Skeletal muscle satellite cell (primary cell): ENCODE data around the gene CRB3.

Experiments used
- H3K27me3 ChIP-seq: 2 replicates; pipeline ENCODE4 v1.7.0; 2013; ENCODE audit warnings: low read length; ENCODE audit not compliant: control insufficient read depth, insufficient read depth
- H3K36me3 ChIP-seq: 2 replicates; pipeline ENCODE4 v1.7.0; 2013; ENCODE audit warnings: mild to moderate bottlenecking, control low read depth, low read length; ENCODE audit not compliant: insufficient read depth
- H3K4me1 ChIP-seq: 2 replicates; pipeline ENCODE4 v1.7.0; 2013; ENCODE audit warnings: low read length; ENCODE audit not compliant: control insufficient read depth, insufficient read depth
- H3K4me2 ChIP-seq: 2 replicates; pipeline ENCODE4 v1.7.0; 2013; ENCODE audit warnings: mild to moderate bottlenecking, low read length
- H3K4me3 ChIP-seq: 2 replicates; pipeline ENCODE4 v1.7.0; 2013; ENCODE audit warnings: low read length
- H3K9ac ChIP-seq: 2 replicates; pipeline ENCODE4 v1.7.0; 2013; ENCODE audit warnings: mild to moderate bottlenecking, low read depth, low read length, moderate library complexity
- H3K9me3 ChIP-seq: replicated peaks from 2 replicates; pipeline ENCODE4 v1.7.0; 2013; ENCODE audit warnings: mild to moderate bottlenecking, control low read depth, low read length

The CRB3 gene

DNA sequence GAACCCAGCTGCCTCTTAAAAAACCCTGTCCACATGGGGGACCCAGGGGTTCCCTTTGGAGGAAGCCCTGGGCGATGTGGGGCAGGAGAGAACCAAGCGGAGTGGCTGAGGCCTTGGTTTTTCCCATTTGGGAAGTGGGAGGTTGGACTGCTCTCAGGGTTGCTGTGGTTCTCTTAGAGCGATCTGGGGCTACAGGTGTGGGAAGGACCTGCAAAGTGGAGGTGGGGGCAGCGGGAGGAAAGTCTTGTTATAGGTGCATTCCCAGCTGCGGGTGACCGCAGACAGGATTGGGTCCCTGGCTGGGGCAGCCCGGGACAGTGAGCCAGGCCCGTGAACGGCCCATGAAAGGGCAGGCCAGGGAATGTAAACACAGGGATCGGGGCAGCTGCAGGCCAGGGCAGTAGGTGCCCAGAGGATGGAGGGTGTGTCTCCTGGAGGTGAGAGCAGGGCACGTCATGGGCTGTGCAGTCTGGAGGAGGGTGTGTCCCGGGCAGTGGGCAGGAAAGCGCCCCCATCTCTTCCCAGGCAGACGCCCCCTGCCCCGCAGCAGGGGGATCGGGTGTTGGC lies 5.3 kb upstream of the CRB3 start:
- H3K9ac ChIP-seq = no peak overlapping the region
- H3K27me3 ChIP-seq = peaks cover 11% of the 10 kb centered on the region
- peaks cover 5% of the 10 kb centered on the region for H3K4me1 ChIP-seq
- H3K4me3 ChIP-seq = peak overlapping the region; percentile 74
- peak overlapping the region; percentile 80 for H3K4me2 ChIP-seq
- H3K36me3 ChIP-seq = no peaks in the 10 kb centered on the region
- no peaks in the 10 kb centered on the region for H3K9me3 ChIP-seq

GRCh38 chr19:6459262-6460098 lies 4.6 kb upstream of the CRB3 start, which contains the start of gene SLC25A23:
Gene SLC25A23, minus strand, starts transcription at chr19:6459792. Its CDS starts 164 bp downstream, at chr19:6459628.
- Histone ChIP-seq H3K9me3 (no peaks in the 10 kb centered on the region), H3K4me1 (peaks cover 5% of the 10 kb centered on the region), H3K9ac (peak within 1 kb of the TSS; percentile 30), H3K4me3 (peak within 1 kb of the TSS; percentile 74), H3K36me3 (no peaks in the 10 kb centered on the region), H3K27me3 (peaks cover 17% of the 10 kb centered on the region), H3K4me2 (peak within 1 kb of the TSS; percentile 80)

- Histone ChIP-seq H3K9me3 (no peaks in the 10 kb centered on the region), H3K27me3 (peaks cover 25% of the 10 kb centered on the region), H3K4me3 (peak overlapping the region; percentile 74), H3K4me1 (peaks cover 5% of the 10 kb centered on the region), H3K36me3 (no peaks in the 10 kb centered on the region), H3K9ac (peak overlapping the region; percentile 30), H3K4me2 (peak overlapping the region; percentile 80)
Observed at GRCh38 chr19:6460099-6460884, 3.8 kb upstream of the CRB3 start.

DNA sequence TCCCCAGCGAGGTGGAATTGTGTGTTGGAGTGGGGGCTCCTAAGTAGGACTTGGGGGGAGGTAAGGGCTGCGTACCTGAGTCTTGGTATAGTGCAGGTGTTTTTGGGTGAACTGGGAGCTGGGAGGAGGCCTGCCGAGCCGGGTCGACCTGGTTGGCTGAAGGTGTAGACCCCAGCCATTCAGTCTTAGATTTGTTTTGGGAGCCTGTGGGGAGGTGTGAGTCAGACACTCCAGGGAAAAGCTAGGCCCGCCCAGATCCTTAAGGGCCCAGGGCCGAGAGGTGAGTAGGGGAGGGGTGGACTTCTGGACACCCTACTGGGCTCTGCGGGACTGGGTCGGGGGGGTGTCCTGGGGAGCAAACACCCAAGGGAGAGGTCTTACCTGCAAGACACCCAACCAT lies 935 bp downstream of the CRB3 start:
- Histone ChIP-seq H3K27me3 (peaks cover 32% of the 10 kb centered on the region), H3K4me3 (no peak overlapping the region), H3K4me1 (peaks cover 5% of the 10 kb centered on the region), H3K9me3 (no peaks in the 10 kb centered on the region), H3K4me2 (no peak overlapping the region), H3K9ac (no peak overlapping the region), H3K36me3 (no peaks in the 10 kb centered on the region)

DNA sequence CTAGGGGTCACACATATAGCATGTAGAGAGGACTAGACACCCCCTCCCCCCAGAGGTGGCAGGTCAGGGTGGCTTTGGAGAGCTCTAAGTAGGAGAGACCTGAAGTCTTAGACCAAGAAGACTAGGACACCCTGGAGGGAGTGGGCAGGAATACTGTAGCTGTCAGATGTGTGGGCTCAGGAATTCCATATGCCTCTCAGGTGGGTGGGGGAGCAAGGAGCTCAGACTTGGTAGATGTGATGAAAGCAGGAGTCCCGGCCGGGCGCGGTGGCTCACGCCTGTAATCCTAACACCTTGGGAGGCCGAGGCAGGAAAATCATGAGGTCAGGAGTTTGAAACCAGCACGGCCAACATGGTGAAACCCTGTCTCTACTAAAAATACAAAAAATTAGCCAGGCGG lies 1.6 kb downstream of the CRB3 start:
- no peak overlapping the region for H3K9ac ChIP-seq
- no peaks in the 10 kb centered on the region for H3K36me3 ChIP-seq
- H3K4me2 ChIP-seq = no peak overlapping the region
- peaks cover 32% of the 10 kb centered on the region for H3K27me3 ChIP-seq
- H3K4me1 ChIP-seq = peaks cover under 1% of the 10 kb centered on the region
- no peak overlapping the region for H3K4me3 ChIP-seq
- H3K9me3 ChIP-seq = no peaks in the 10 kb centered on the region

DNA sequence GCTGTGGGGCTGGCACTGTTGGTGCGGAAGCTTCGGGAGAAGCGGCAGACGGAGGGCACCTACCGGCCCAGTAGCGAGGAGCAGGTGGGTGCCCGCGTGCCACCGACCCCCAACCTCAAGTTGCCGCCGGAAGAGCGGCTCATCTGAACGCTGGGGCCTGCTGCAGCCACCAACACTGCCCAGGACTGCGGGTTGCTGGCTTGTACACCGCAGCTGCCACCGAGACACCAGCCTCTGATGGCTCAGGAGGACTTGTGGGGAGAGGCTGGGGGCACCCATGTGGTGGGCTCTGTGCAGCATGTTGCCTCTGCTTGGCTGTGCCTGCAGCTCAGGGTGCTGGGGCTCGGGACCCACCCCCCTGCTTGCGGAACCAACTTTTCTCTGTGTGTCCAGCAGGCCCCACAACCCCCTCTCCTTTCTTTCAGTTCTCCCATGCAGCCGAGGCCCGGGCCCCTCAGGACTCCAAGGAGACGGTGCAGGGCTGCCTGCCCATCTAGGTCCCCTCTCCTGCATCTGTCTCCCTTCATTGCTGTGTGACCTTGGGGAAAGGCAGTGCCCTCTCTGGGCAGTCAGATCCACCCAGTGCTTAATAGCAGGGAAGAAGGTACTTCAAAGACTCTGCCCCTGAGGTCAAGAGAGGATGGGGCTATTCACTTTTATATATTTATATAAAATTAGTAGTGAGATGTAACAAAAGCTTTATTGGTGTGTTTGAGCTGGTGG lies 2.6 kb downstream of the CRB3 start:
- Histone ChIP-seq H3K4me2 (no peak overlapping the region), H3K4me3 (no peak overlapping the region), H3K4me1 (no peaks in the 10 kb centered on the region), H3K36me3 (no peaks in the 10 kb centered on the region), H3K9me3 (no peaks in the 10 kb centered on the region), H3K9ac (no peak overlapping the region), H3K27me3 (peaks cover 32% of the 10 kb centered on the region)

DNA sequence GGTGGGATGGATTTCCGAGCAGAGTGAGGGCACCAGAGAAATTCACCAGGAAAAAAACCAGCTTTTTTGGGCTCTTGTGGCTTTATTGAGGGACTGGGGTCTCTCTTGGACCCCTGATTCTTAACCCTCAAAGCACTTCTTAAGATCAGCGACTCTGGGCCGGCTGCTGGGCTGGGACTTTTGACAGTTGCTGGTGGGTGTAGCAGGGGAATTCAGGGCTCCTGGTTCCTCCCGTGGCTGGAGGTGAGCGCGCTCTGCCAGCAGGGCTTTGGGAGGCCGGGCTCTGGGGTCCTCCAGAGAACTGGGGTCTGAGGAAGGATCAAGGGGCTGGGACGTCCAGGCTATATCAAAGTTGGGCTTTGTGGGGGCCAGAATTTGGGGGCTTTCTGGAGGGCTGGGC lies 3.3 kb downstream of the CRB3 start:
- Histone ChIP-seq H3K4me2 (no peak overlapping the region), H3K36me3 (no peaks in the 10 kb centered on the region), H3K9ac (no peak overlapping the region), H3K4me1 (no peaks in the 10 kb centered on the region), H3K9me3 (no peaks in the 10 kb centered on the region), H3K4me3 (no peak overlapping the region), H3K27me3 (peaks cover 30% of the 10 kb centered on the region)

GRCh38 chr19:6470173-6470572 lies 6.1 kb downstream of the CRB3 start:
- H3K4me2 ChIP-seq = no peak overlapping the region
- no peak overlapping the region for H3K4me3 ChIP-seq
- no peaks in the 10 kb centered on the region for H3K9me3 ChIP-seq
- H3K27me3 ChIP-seq = peaks cover 18% of the 10 kb centered on the region
- no peaks in the 10 kb centered on the region for H3K4me1 ChIP-seq
- H3K36me3 ChIP-seq = no peaks in the 10 kb centered on the region
- H3K9ac ChIP-seq = no peak overlapping the region

GRCh38 chr19:6471076-6471475 lies 7.0 kb downstream of the CRB3 start:
- Histone ChIP-seq H3K9me3 (no peaks in the 10 kb centered on the region), H3K4me1 (no peaks in the 10 kb centered on the region), H3K4me3 (no peak overlapping the region), H3K36me3 (no peaks in the 10 kb centered on the region), H3K9ac (no peak overlapping the region), H3K4me2 (no peak overlapping the region), H3K27me3 (peaks cover 24% of the 10 kb centered on the region)

DNA sequence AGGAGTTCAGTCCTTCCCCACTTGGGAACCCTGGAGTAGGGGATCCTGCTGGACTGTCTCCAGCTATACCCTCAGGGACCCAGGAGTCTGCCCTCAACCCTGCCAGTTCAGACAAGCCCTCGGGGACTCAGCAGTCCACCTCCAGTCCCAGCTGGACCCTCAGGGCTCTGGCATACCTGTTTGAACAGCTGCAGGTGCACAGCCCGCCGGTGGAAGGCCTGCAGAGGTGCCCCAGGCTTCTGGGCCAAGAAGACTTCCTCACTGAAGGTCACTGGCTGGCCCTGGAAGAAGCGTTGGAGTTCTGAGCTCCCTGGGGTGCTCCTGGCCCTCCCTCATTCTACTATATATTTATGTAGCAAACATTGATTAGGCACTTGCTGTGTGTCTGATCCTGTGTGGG lies 8.6 kb downstream of the CRB3 start:
- Histone ChIP-seq H3K9ac (no peak overlapping the region), H3K4me2 (no peak overlapping the region), H3K36me3 (no peaks in the 10 kb centered on the region), H3K4me1 (no peaks in the 10 kb centered on the region), H3K9me3 (no peaks in the 10 kb centered on the region), H3K4me3 (no peak overlapping the region), H3K27me3 (peaks cover 21% of the 10 kb centered on the region)

DNA sequence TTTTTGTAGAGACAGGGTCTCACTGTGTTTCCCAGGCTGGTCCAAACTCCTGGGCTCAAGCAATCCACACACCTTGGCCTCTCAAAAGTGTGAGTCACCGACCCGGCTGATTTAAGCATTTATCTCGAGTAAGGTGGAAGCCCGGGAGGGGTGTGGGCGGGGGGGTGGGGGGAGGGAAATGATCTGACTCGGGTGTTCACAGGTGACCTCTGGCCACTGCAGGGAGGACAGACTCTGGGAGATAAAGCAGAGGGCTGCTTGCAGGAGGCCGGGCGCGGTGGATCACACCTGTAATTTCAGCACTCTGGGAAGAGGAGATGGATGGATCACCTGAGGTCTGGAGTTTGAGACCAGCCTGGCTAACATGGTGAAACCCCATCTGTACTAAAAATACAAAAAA lies 9.6 kb downstream of the CRB3 start:
- H3K9me3 ChIP-seq = no peaks in the 10 kb centered on the region
- H3K4me1 ChIP-seq = no peaks in the 10 kb centered on the region
- H3K4me3 ChIP-seq = no peak overlapping the region
- H3K9ac ChIP-seq = no peak overlapping the region
- peaks cover 15% of the 10 kb centered on the region for H3K27me3 ChIP-seq
- H3K4me2 ChIP-seq = no peak overlapping the region
- no peaks in the 10 kb centered on the region for H3K36me3 ChIP-seq
